ENCODE results near the gene RBM24.

RBM24 gene

GRCh38 chr6:17281100-17281496 lies at the start of gene RBM24:
TSS of gene RBM24 (plus strand) at chr6:17281361. CDS start at chr6:17281582, 221 bp downstream.
- no peak for DNase-seq (ENCODE audit: low read depth)
- peak within 1 kb of the TSS; percentile 93 for H3K4me3 ChIP-seq (ENCODE audit: low read length)
- TF ChIP-seq, protein P1, sequence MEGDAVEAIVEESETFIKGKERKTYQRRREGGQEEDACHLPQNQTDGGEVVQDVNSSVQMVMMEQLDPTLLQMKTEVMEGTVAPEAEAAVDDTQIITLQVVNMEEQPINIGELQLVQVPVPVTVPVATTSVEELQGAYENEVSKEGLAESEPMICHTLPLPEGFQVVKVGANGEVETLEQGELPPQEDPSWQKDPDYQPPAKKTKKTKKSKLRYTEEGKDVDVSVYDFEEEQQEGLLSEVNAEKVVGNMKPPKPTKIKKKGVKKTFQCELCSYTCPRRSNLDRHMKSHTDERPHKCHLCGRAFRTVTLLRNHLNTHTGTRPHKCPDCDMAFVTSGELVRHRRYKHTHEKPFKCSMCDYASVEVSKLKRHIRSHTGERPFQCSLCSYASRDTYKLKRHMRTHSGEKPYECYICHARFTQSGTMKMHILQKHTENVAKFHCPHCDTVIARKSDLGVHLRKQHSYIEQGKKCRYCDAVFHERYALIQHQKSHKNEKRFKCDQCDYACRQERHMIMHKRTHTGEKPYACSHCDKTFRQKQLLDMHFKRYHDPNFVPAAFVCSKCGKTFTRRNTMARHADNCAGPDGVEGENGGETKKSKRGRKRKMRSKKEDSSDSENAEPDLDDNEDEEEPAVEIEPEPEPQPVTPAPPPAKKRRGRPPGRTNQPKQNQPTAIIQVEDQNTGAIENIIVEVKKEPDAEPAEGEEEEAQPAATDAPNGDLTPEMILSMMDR (conservative IDR thresholded peaks at IDR 0.05; ENCODE audit: low read depth, low read length): peak; percentile 44

DNA sequence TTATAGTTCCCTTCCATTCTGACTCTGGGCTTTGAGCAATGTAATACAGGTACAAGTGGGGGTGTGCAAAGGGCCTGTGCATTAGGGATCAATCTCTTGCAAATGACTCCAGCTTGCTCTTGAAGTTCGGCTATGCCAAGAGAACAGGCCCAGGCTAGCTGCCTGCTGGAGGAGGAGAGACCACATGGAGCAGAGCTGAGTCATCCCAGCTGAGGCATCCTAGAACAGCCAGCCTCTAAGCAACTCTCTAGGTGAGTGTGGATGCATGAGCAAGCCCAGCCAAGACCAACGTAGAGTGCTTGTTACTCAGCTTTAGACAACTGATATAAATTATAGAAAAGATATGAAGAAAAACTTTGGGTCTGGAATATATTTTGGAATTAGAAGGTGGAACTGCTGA lies 47.6 kb upstream of the RBM24 start:
- DNase-seq (ENCODE audit: low read depth): no peak
- H3K4me3 ChIP-seq (ENCODE audit: low read length): no peak overlapping the region
- TF ChIP-seq, protein P1 (conservative IDR thresholded peaks at IDR 0.05; ENCODE audit: low read depth, low read length): no peak

- no peak for DNase-seq (ENCODE audit: low read depth)
- TF ChIP-seq, protein P1 (conservative IDR thresholded peaks at IDR 0.05; ENCODE audit: low read depth, low read length): no peak
- no peak overlapping the region for H3K4me3 ChIP-seq (ENCODE audit: low read length)
Measured at GRCh38 chr6:17237246-17237645, 43.9 kb upstream of the RBM24 start.

GRCh38 chr6:17239260-17239659 lies 41.9 kb upstream of the RBM24 start:
- TF ChIP-seq, protein P1 (conservative IDR thresholded peaks at IDR 0.05; ENCODE audit: low read depth, low read length): no peak
- no peak overlapping the region for H3K4me3 ChIP-seq (ENCODE audit: low read length)
- no peak for DNase-seq (ENCODE audit: low read depth)

DNA sequence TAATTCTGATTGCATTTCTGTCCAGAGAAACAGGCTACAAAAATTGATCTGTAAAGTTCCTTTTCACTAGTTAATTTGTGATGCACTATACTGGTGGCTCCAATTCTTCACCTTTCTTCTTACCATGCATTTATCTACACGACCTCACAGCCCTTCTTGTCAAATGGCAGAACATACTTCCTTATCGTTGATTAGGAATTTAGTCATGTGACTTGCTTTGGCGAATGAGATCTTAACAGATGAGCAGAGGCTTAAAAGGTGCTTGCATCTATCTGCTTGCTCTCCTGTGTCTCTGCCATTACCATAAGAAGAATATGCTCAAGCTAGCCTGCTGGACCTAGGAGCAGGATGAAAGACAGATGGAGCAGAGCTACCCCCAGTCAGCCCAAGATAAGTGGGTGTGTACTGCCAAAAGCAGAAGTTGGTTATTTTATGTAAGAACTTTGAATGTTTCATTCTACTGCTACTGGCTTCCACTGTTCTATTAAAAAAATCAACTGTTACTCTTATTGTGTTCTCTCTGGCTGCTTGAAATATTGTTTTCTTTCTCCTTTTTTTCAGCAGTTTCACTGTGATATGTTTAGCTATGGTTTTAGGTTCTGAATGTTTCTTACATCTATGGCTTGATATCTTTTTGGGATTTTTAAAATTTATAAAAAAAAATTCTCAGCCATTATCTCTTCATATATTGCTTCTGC lies 40.2 kb upstream of the RBM24 start:
- TF ChIP-seq, protein P1 (conservative IDR thresholded peaks at IDR 0.05; ENCODE audit: low read depth, low read length): no peak
- no peak for DNase-seq (ENCODE audit: low read depth)
- no peak overlapping the region for H3K4me3 ChIP-seq (ENCODE audit: low read length)

- no peak overlapping the region for H3K4me3 ChIP-seq (ENCODE audit: low read length)
- no peak for DNase-seq (ENCODE audit: low read depth)
- TF ChIP-seq, protein P1 (conservative IDR thresholded peaks at IDR 0.05; ENCODE audit: low read depth, low read length): no peak
Measured at GRCh38 chr6:17242087-17242486, 39.1 kb upstream of the RBM24 start.

DNA sequence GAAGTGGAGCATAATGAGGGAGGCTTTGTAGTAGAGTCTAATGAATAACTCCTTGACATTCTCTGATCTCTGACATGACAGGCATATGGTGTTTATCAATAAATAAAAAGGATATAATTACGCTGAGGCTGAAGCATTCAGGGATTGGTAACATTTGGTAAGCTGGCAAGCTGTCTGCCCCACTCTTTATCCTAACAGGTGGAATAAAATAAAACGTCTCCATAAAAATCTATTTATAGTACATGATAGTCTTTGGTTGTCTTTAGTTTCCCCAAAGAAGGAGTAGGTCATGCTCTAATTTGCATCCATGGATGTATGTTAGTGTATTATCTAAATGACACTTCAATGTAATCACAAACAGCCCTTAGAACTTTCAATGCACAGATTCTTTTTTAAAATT lies 30.9 kb upstream of the RBM24 start:
- TF ChIP-seq, protein P1 (conservative IDR thresholded peaks at IDR 0.05; ENCODE audit: low read depth, low read length): no peak
- no peak for DNase-seq (ENCODE audit: low read depth)
- H3K4me3 ChIP-seq (ENCODE audit: low read length): no peak overlapping the region
